Stimulated activated CD8-positive, alpha-beta memory T cell treated with anti-CD3 and anti-CD28 coated beads, Interleukin-4, amount 100 ng/mL, for 24 hours (primary cell): ENCODE measurements around the gene DTNB.

Source experiments
- DNase-seq: peaks from one replicate; pipeline ENCODE4 v3.0.0-alpha.2; 2020; ENCODE audit warnings: low read depth

Gene DTNB

DNA sequence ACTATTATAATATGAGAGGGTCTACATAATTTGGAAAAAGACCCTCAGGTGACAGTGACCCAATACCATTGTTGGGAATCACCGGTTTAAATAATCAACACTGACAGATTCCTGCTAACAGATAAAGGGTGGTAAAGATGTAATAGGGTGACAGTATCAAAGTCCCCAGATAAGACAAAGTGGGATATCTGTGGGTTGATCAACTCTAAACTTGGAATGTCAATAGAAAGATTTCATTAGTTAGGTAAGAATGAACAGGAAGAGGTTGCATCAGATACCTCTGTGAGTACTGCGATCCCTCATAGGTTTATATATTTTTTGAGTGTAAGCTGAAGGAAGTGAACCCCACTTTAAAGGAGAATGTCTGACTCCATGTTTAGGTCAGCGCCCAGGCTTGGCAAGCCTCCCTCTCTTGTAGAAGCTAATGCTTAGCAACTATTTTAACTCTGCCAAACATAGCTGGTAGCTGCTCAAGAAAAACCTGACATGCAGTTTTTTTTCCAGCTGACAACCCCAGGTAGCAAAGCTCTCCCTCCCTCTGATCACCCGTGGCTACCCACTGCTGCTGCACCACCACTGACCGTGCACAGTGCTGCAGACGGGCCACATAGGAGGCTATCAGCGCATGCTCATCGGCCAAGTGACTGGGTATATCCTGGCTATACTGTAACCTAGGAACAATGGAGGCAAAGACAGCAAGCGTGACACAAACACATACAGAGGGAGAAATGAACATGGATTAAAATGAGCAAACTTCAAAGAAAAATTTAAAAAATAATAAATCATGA is 218.4 kb downstream of the DTNB start:
- no peak for DNase-seq

DNA sequence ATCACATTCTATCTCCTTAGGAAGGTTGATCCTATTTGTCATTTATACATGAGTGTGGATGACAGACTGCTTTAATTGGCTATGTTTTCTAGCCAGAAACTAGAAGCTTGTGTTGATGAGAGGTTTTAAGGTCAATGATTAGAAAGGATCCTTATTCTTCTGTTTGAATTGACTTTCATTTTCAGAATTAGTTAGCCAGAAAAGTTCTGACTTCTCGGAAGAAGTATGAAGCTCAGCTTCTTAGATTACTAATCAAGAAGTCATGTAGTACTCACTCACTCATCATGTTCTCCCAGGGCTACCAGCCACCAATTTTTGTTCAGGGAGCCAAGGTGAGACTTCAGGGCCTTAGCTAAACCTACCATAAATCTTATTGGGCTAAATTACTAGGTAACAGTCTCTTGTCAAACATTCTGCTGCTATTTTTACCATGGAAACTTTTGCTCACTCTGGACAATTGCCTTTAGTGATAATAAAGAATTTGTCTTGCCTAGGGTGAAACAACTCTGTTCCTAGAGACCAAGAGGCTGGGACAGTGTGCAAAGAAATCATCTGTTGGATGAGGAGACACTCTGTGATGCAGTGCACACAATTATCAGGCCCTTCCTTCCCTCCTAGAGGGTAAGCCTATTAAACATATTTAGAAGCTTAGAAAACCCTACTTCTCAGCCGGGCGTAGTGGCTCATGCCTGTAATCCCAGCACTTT is 220.0 kb downstream of the DTNB start:
- DNase-seq: no peak

DNA sequence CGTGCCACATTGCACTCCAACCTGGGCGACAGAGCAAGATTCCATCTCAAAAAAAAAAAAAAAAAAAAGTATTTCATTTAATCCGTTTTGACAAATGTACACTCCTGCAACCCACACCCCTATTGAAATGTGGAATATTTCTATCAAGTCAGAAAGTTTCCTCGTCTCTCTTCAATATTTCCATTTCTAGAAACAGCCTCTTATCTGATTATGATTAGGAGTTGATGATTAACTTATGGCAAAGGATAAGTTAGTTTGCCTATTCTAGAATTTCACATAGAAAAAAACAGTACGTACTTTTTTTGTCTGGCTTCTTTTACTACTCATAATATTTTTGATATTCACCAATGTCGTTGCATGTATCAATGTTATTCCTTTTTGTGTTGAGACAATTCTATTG is 224.6 kb downstream of the DTNB start:
- DNase-seq: no peak

DNA sequence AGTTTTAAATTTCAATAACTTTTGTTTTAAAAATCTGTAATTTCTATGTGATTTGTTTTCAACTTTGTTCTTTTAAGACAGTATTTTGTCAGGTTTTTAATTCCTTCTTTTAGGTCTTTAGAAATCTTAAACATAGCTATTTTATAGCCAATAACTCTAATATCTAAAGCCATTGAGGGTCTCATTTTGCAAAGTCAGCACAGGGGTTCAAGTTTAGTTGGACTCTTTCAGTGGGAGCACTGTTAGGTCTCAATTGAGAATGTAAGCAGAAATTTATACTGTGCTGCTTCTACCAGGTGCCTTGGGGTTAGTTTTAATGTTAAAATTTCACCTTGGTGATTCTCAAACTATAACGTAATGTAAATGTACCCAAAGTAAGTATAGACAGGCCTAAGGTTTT is 226.4 kb downstream of the DTNB start:
- DNase-seq: no peak

DNA sequence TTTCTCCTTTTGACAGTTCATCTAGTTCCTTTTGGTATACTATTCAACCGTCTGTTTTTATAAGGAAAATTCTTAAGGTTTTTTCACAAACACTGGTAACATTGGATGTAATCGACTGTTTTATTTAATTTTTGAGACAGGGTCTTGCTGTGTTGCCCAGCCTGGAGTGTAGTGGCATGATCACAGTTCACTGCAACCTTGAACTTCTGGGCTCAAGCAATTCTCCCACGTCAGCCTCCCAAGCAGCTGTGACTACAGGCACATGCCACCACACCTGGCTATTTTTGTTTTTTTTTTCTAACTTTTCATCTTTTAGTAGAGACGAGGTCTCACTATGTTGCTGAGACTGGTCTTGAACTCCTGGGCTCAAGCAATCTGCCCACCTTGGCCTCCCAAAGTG is 227.3 kb downstream of the DTNB start:
- DNase-seq: no peak

DNA sequence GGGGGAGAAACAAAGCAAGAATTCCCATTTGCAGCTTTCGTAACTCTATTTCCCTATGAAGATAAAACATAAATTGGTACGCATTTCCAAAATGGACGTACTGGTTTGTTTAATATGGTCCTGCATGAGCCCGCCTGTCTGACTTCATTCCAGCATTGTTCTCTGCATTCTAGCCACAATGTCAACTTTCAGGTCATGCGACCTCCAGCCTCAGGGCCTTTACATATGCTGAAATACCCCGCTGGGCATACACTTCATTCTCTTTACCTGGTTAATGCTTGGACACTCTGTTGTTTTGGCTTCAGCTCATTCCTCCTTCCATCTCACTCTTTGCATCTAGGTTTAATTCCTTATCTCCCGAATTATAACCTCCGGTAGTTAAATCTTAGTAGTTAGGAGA is 227.9 kb downstream of the DTNB start:
- DNase-seq: no peak

DNA sequence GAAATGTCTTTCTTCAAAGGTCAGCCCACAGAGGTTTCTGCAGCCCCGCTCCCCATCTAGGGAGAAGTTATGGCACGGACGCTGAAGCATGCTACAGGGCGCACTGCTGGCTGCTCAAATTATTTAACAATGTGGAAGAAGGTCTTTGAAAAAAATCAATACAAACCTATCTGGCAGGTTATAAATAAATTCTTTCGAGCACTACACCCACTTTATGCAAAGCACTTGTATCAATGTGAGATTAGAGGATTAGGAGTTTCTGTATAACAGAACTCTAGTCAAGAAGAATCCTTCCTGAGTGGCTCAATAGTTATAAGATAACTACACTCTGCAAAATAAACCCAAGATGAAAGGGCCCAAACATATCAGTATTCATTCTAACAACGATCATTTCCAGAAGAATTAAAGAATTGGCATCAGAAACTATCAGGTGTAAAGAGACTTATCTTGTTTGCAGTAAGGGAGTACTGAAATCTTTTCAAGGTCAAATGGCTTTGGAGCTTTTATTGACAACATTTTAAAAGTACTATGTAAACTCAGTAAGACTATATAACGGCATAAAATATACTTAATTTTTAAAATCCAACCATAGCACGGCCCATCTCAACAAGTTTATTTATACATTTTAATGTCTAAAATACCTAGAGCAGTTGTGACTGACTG is 228.6 kb downstream of the DTNB start:
- DNase-seq: no peak

DNA sequence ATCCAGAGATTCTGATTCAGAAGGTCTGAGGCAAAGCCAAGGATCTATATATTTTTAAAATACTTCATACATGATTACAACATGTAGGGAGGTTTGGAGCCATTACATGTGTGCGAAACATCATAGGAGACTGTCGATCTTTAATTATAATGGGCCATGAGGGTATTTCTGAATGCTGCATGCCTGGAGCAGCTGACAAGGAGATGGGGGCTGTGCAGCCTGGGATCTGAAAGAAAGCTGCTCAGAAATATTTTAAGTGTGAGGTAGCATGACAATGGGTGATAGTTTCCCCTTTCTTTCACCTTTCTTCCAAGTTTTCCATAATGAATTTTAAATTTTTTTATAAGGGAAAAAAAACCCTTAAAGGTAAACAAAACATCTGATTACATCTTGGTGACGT is 229.6 kb downstream of the DTNB start:
- no peak for DNase-seq

DNA sequence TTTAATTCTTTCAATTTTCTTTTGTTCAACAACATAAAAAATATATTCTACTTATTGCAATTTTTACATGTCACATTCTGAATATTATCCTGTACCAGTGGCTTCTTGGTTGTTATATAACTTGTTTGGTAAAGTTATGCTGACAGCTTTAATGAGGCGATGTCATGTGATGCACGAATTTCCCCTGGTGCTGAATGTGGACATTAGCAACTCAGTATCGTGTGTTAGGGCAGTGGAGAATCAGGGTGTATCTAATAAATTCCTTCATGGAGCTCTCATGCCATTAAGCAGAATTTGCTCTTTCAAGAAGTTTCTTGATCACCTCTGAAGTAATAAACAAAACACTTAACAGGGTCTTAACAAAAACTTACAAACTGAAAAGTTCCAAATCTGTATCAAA is 232.0 kb downstream of the DTNB start:
- DNase-seq: no peak

DNA sequence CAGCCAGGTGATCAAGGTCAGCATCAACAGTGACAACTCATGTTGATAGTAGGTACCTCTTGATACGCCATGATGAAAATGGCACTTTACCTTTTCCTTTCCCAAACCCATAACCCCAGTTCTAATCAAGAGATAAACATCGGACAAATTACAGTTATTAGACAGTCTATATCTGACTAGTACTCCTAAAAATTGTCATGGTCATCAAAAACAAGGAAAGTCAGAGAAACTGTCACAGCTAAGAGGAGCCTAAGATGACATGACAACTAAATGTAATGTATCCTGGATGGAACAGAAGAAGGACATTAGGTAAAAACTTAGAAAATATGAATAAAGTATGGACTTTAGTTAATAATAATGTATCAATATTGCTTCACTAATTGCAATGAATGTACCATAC is 234.6 kb downstream of the DTNB start:
- no peak for DNase-seq

DNA sequence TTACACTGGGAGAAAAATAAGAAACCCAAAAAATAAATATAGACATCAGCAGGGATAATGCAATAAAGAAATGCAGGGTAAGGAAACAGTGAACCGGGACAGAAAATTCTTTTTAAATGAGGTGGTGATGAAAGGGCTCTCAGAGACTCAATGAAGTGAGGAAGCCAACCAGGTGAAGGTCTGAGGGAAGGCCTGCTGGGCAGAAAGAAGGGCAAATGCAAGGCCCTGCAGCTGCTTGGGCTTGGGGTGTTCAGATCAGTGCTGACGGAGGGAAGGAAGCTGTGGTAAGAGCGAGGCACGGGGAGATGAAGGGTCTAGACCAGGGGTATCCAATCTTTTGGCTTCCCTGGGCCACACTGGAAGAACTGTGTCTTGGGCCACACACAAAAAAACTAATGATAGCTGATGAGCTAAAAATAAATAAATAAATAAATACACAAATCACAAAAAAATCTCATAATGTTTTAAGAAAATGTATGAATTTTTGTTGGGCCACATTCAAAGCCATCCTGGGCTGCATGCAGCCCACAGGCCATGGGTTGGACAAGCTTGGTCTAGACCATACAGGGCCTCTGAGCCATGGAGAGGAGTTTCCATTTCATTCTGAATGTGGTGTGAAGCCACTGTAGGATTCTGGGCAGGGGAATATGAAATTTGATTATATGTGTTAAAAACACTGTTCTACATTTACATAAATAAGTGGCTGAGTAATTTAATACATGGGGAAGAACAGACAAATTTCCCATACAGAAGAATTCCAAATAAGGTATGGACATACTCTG is 235.3 kb downstream of the DTNB start:
- no peak for DNase-seq

DNA sequence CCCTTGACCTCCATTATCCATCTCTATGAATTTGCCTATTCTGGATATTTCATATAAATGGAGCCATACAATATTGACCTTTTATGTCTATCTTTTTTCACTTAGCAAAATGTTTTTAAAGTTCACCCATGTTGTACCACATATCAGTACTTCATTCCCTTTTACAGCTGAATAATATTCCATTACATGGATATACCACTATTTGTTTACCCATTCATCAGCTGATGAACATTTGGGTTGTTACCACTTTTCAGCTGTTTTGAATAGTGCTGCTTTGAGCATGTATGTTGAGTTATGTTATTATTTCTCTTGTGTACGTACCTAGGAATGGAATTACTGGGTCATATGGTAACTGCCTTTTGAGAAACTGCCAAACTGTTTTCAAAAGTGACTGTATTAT is 238.0 kb downstream of the DTNB start:
- no peak for DNase-seq

DNA sequence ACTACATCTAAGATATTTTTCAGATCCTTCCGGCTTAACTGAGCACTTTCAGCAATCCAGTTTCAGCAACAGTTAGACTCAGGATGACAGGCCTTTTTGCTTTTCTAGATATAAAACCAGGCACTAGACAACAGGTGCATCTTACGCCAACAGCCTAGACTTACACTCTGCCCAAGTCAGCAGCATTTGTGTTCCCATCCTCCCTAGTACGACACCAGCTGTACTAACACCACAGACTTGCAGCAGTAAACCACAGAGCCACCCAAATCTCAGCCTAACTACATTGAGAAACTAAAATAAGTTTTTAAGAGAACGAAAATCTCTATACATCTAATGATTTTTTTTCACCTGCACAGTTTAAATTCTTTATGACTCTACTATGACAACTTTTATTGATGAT is 241.8 kb downstream of the DTNB start:
- no peak for DNase-seq

DNA sequence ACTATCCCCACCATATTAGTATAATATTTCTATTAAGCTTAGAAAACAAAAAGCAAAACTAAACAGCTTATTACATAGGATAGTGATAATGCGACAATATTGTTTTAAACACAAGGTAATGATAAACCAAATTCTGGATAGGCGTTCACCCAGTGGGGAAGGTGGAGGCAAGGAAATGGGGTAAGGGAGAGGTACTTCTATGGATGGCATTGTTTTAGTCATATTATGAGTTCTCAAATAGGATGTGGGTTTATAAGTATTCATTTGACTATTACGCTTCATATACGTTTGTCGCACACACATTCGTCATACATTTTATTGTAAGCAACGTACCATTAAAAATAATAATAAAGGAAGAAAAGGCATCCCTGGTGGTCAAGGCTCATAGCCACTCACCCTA is 242.8 kb downstream of the DTNB start:
- DNase-seq: no peak

DNA sequence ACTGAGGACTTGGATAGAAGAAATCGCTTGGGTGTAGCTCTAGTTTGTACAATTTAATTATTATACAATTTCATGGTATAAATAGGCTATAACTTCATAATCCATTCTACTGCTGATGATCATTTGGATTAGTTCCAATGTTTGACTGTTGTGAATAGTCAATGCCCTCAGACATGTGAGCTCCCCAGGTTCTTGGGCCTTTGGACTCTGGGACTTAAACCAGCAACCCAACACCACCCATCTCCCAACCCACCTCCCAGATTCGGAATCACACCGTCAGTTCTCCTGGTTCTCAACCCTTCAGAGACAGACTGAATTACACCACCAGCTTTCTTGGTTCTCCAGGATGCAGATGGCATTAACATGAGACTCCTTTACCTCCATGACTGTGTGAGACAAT is 247.1 kb downstream of the DTNB start:
- DNase-seq: no peak

DNA sequence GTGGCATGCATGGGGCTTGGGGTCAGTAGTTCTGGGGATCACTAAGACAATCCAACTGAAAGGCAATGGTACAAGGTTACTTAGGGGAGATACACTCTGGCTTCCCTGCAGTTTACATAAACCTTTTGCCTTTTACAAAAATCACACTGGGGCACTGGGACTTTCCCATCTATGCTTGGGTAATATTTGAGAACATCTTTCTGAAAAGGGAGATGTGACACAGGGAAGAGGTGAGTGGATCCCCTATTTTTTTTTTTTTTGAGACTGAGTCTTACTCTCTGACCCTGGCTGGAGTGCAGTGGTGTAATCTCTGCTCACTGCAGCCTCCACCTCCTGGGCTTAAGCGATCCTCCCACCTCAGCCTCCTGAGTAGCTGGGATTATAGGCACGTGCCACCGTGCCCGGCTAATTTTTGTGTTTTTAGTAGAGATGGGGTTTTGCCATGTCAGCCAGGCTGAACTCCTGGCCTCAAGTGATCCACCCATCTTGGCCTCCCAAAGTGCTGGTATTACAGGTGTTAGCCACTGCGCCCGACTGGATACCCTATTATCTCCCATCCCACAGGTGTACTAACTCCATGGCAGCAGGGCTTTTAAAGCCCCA is 248.8 kb downstream of the DTNB start:
- DNase-seq: no peak

DNA sequence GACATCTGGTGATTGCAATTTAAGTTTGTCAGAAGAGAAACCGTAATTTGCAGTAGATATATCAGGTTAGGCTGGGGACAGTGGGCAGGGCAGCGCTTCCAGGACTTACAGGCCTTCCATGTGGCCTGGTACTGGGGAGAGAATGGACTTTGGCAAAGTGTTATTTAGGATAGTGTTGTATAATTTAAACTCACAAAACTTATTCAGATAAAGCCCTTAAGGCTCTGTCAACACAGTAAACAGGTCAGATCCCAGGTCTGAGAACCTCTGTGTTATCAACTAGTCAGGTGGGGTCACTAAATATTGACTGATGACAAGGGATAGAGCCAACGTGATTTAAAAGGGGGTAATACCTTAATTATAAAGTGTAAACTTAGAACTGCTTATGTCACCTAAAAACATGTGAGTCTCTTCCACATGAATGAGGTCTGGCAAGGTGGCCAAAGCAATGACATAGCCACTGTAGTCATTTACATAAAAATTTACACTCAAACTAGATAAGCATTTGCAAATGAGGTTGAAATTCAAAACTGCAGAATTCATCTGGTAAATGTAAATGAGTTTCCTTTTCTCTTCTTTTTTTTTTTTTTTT is 251.5 kb downstream of the DTNB start:
- no peak for DNase-seq

DNA sequence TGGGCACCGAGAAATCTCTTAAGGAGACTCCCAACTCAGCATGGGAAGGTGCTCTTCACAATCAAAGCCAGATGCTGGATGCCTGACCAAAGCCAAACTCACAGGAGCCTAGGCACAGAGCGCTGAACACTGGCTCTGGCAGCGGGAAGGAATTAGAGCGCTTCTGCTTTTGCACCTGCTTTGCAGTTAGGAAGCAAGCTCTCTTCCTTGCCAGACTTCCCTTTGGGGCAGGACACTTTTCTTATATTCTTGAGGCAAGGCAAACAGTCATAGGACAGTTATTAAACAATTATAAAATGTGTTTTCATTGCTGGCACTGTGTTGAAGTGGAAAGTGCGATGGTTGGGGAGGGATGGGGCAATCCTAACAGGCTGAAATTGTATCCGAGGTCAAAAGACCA is 252.1 kb downstream of the DTNB start:
- no peak for DNase-seq

DNA sequence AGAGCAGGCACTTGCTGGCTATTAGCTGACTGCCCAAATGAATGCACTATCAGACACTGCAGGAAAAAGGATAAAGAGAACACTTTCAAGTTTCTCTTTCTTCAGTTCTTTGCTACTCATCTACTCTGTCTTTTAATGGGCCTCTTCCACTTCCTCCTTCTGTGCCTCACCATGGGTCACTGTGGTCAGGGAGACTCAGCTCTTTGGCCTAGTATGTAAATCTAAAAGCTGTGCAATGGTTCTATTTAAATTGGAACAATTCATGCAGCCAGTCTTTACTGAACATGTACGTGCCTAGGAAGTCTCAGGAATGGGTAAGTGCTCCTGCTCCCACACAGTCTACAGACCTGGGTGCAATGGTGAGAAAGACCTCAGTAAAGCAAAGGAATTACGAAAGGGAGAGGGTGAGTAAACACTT is 252.5 kb downstream of the DTNB start:
- no peak for DNase-seq

DNA sequence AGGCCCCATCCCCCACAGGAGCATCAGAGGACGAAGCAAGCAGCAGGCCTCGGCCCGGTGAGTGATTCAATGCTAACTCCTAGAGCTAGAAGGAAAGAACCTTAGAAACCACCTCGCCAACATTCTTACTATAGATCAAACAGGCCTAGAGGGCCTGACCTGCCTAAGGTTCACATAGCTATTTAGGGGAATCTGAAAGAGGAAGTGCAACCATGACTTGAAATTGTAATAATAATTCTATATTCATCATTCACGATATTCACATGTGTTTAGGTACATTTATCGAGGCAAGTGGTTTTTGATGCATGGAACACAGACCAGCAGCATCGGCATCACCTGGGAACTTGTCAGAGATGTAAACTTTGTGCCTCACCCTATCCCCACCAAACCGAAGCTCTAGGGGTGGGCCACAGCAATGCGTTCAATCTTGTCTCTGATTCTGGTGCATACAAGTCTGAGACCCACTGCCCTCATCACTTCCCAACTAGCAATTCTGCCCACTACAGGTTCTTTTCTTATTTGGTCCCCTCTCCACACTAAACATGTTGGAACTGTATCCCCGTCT is 253.6 kb downstream of the DTNB start:
- no peak for DNase-seq

DNA sequence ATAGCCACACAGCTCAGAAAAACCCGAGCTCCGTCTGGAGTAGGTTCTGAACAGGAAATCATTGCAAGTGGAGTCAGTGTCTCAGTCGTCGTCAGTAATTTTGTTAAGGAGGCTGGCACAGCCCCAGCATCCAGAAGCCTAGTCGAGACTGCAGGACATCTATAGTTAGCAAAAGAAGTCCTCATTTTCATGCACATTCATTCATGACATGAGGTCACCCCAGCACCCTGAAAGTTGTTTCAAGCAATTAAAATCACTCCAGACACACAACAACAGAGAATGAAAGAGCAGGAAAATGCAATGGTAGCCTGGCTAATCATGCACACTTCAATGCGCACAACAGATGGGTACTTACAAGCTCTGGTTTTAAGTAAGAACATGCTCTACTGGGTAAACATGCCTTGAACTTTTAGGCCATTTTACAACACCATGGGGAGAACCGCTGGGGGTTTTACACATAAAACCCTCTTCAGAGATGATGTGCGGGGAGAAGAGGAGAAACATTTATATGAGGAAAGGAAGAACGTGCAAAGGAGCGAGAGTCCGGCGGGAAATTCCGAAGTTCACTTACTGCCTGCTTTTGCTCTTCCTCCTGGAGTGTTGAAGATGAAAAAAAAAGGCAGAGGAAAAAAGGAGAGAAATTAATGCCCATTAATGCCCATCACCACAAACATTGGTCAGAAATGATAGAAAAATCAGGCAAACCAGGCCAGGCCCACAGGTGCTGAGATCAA is 254.3 kb downstream of the DTNB start:
- no peak for DNase-seq
